ENCODE measurements around the gene CRAMP1.

GRCh38 chr16:1565083-1565805 lies 46.9 kb upstream of the CRAMP1 start:
- TF ChIP-seq CTCF (IDR thresholded peaks at IDR 0.05) (no peak), POLR2A (IDR thresholded peaks at IDR 0.05) (no peak)
